Measurements from ENCODE around the gene GP1BB. TPM values are rescaled to one million over a fixed set of nuclear protein-coding genes. Genes with fewer than 3 reads are reported as not detected.

The GP1BB gene
- total RNA-seq, 4 donors from 2014 or later: 1.4 to 3.5 (median 2.3) TPM; not detected in 1

DNA sequence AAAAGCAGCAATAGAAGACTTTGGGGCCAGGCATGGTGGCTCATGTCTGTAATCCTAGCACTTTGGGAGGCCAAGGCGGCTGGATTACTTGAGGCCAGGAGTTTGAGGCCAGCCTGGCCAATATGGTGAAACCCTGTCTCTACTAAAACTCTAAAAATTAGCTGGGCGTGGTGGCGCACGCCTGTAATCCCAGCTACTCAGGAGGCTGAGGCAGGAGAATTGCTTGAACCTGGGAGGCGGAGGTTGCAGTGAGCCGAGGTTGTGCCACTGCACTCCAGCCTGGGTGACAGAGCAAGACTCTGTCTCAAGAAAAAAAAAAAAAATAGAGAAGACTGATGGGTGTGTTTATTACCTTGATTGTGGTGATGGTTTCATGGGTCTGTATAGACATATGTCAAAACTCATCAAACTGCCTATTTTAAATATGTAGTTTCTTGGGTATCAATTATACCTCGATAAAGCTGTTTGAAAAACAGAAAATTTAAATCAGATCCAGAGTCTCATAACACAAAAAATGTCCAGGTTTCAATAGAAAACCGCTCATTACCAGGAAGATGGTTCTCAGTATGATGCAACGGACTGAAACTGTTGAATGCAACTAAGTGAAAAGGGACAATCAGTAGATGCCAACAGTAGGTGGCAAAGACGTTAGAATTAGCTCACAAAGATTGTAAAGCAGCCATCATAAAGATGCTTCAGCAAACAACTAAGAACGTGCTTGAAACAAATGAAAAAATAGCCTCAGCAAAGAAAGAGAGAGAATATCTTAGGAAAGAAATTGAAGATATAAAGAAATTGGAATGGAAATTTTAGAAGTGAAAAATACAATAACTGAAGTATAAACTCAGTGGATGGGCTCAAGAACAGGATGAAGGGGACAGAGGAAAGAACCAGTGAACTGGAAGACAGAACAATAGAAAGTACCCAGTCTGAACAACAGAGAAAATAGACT, 42.2 kb upstream of the GP1BB start:
- ATAC-seq (no peak), DNase-seq (no peak)
- H3K27me3 ChIP-seq: peaks cover 0 to 9% (median 0%) of the 10 kb centered on the region in 3 donors
- H3K36me3 ChIP-seq: no peaks in the 10 kb centered on the region
- intact Hi-C loops (cut with DNase I; ENCODE audit: low total_unique reads): no loop called here
- H3K9me3 ChIP-seq: no peaks in the 10 kb centered on the region
- TF ChIP-seq, protein P1, sequence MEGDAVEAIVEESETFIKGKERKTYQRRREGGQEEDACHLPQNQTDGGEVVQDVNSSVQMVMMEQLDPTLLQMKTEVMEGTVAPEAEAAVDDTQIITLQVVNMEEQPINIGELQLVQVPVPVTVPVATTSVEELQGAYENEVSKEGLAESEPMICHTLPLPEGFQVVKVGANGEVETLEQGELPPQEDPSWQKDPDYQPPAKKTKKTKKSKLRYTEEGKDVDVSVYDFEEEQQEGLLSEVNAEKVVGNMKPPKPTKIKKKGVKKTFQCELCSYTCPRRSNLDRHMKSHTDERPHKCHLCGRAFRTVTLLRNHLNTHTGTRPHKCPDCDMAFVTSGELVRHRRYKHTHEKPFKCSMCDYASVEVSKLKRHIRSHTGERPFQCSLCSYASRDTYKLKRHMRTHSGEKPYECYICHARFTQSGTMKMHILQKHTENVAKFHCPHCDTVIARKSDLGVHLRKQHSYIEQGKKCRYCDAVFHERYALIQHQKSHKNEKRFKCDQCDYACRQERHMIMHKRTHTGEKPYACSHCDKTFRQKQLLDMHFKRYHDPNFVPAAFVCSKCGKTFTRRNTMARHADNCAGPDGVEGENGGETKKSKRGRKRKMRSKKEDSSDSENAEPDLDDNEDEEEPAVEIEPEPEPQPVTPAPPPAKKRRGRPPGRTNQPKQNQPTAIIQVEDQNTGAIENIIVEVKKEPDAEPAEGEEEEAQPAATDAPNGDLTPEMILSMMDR (IDR thresholded peaks at IDR 0.05 in 4 of 5, conservative IDR thresholded peaks at IDR 0.05 in 1 of 5): no peak
- TF ChIP-seq POLR2A (IDR thresholded peaks at IDR 0.05): no peak
- no peak overlapping the region for H3K4me3 ChIP-seq
- H3K4me1 ChIP-seq: no peaks in the 10 kb centered on the region
- no peak overlapping the region for H3K27ac ChIP-seq
- in situ Hi-C loops (cut with MboI; ENCODE audit: low sequenced_read_pairs in 4 of 4): no loop called here

DNA sequence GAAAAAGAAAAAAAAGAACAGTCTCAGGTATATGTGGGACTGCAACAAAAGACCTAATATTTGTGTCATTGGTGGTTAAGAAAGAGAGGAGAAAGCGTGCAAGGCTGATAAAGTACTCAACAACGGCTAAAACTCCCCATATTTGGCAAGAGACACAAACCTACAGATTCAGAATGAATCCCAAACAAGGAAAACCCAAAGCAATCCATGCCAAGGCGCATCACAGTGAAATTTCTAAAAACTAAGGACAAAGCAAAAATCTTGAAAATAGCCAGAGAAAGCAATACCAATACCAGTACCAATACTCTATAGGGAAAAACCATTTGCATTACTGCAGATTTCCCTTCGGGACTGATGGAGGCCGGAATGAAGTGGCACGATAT, 41.5 kb upstream of the GP1BB start:
- TF ChIP-seq, protein P1 (IDR thresholded peaks at IDR 0.05 in 4 of 5, conservative IDR thresholded peaks at IDR 0.05 in 1 of 5): no peak
- TF ChIP-seq POLR2A (IDR thresholded peaks at IDR 0.05): no peak
- no peak for DNase-seq
- Histone ChIP-seq H3K4me1 (no peaks in the 10 kb centered on the region), H3K4me3 (no peak overlapping the region), H3K27ac (no peak overlapping the region), H3K36me3 (no peaks in the 10 kb centered on the region), H3K27me3 (peaks cover 0 to 9% (median 0%) of the 10 kb centered on the region in 3 donors), H3K9me3 (no peaks in the 10 kb centered on the region)
- in situ Hi-C loops (cut with MboI; ENCODE audit: low sequenced_read_pairs in 4 of 4): no loop called here
- intact Hi-C loops (cut with DNase I; ENCODE audit: low total_unique reads): no loop called here
- no peak for ATAC-seq

DNA sequence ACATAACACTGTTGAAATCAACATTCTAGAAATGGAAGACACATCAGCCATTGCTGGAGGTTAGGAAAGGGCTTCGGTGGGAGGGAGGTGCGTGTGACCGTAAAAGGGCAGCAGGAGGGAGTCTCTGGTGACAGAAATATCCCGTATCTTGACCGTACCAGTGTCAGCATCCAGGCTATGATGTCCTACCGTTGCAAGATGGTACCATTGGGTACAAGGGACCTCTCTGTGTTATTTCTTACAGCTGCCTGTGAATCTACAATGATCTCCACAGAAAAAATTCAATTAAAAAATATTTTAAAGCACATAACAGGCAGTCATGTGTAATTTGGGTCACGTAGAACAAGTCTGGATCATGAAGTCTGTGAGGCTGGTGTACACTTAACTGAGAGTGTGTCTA, 36.4 kb upstream of the GP1BB start:
- ATAC-seq (no peak), DNase-seq (no peak)
- Histone ChIP-seq H3K27ac (no peak overlapping the region), H3K4me3 (no peak overlapping the region), H3K27me3 (peaks cover 0 to 3% (median 2%) of the 10 kb centered on the region in 3 donors), H3K4me1 (no peaks in the 10 kb centered on the region), H3K9me3 (no peaks in the 10 kb centered on the region), H3K36me3 (no peaks in the 10 kb centered on the region)
- in situ Hi-C loops (cut with MboI; ENCODE audit: low sequenced_read_pairs in 4 of 4): no loop called here
- intact Hi-C loops (cut with DNase I; ENCODE audit: low total_unique reads): no loop called here
- TF ChIP-seq, protein P1 (IDR thresholded peaks at IDR 0.05 in 4 of 5, conservative IDR thresholded peaks at IDR 0.05 in 1 of 5): no peak
- TF ChIP-seq POLR2A (IDR thresholded peaks at IDR 0.05): no peak

DNA sequence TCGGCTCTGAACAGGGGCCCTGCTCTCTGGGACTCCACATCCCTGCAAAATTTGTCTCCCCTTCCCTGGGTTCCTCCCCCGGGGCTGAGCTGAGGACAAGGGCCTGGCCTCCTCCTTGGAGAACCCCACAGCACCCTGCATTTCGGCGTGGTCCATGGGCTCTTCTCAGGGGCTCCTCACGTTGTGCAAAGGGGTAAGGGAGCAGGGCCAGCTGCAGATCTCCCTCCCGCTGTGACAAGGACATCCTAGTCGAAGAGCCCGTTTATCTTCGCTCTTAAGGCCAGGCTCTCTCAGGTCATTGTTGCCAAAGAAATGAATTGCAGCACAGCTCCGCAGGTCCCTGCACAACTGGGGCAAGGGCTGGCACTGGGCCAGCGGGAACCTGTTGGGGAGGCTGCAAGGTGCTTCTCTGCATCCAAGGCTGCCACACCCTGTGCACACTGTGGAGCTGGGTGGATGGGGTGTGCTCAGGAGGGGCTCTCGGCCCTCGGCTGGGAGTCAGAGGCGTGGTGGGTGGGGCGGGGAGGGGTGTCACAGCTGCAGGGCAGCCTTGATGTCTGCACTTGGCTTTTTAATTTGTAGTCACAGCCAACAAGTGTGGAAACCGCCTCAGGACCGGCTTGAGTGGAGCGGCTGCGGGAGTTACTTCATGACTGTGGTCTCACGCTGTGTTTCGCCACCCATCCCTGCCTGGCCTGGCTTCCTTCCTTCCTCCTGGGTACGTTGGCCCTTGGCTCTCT, 35.6 kb upstream of the GP1BB start:
- intact Hi-C loops (cut with DNase I; ENCODE audit: low total_unique reads): no loop called here
- in situ Hi-C loops (cut with MboI; ENCODE audit: low sequenced_read_pairs in 4 of 4): no loop called here

More for the DNA sequence above, 35.6 kb upstream of the GP1BB start:
- no peaks in the 10 kb centered on the region for H3K4me1 ChIP-seq
- H3K36me3 ChIP-seq: no peaks in the 10 kb centered on the region
- H3K9me3 ChIP-seq: no peaks in the 10 kb centered on the region
- peaks cover 0 to 3% (median 2%) of the 10 kb centered on the region in 3 donors for H3K27me3 ChIP-seq
- peak; percentile 36 to 39 for ATAC-seq
- H3K27ac ChIP-seq: no peak overlapping the region
- H3K4me3 ChIP-seq: no peak overlapping the region
- DNase-seq: peak in 1 of 2 donors; percentile 45
- TF ChIP-seq, protein P1 (IDR thresholded peaks at IDR 0.05 in 4 of 5, conservative IDR thresholded peaks at IDR 0.05 in 1 of 5): no peak
